Measurements from ENCODE around the gene MOV10L1. TPM values are rescaled to one million over a fixed set of nuclear protein-coding genes. Genes with fewer than 3 reads are reported as not detected.

The MOV10L1 gene
- under 1 TPM; 0.24 to 0.75 (median 0.60) TPM for polyA plus RNA-seq (ENCODE audit: insufficient read length in 4 of 4)

DNA sequence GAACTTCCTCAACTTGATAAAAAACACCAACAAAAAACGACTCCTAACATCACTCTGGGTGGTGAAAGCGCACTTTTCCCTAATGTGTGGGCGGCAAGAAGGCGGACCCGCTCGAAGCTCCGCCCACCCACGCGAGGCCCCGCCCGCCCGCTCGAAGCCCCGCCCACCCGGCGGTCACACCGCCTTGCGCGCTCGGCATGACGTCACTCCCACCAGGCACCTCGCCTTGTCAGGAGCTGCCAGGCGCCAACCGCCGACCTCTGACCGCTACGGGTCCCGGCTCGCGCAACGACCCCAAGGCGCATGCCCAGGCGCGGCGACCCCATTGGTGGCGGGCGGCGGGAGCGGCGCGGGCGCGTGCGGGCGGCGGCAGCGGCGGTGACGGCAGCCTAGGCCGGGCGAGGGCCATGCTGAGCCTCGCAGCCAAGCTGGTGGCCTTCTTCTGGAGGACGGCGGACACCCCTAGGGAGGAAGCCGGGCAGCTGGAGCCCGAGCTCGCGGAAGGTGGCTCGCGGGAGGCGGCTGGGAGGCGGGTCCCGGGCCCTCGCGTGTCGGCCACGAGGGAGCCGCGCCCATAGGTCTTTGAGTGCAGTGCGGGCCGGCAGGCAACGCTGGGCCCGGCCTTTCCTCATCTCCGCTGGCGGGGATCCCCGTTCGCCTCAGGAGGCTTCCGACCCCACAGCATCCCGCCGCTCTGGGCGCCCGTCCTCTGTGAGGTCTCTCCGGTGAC is at the start of gene MOV10L1:
TSS of gene MOV10L1 (plus strand) at position 325 of the 730 bp plus-strand sequence. CDS start at position 408, 83 bp downstream.
- DNase-seq (ENCODE audit: low read depth in 4 of 4, low spot score in 3 of 4) = no peak

DNA sequence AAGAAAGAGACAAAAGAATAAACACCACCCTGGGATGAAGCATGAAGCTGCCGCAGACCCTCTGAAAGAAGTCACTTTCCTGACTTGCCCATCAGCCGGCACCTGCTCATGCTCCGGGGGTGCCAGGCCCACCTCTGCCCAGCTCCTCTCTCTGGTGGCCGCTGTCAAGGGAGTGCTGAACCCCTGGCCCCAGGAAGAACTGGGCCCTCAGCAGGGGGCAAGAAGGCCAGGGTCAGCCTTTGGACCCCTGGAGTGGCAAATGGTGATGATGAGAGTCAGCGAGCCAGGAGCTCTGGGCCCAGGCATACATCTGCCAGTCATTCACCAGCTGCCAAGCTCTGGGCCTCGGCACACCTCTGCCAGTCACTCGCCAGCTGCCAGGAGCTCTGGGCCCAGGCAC is 49.1 kb upstream of the MOV10L1 start:
- no peak for DNase-seq (ENCODE audit: low read depth in 4 of 4, low spot score in 3 of 4)

DNA sequence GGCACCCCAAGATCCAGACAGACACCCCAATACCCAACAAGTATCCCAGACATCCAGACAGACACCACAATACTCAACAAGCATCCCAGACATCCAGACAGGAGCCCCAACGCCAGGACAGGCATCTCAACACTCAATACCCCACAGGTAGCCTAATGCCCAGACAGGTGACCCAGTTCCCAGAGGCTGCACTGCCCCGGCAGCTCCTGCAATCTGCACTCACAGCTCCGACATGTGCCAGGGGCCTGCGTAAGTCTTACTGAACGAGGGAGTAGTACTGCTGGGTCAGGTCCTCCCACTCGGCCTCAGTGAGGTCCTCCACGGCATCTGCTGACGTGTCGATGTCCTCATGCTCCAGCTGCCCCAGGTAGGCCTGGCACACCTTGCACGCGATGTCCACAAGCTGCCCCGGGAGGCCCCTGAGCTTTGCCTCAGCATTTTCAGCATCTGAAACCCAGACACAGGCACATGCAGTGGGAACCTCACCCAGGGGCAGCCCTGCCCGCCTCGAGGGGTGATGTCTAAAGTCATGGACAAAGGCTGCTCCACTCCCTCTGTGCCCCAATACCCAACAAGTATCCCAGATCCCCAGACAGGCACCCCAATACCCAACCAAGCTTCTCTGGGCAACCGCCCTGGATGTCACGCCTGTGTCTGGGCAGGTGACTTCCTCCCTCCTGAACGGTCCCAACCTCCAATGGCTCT is 48.3 kb upstream of the MOV10L1 start:
- no peak for DNase-seq (ENCODE audit: low read depth in 4 of 4, low spot score in 3 of 4)

- no peak for DNase-seq (ENCODE audit: low read depth in 4 of 4, low spot score in 3 of 4)
Measured at GRCh38 chr22:50044485-50045118, 45.2 kb upstream of the MOV10L1 start.

GRCh38 chr22:50045211-50046018 is 44.4 kb upstream of the MOV10L1 start:
- DNase-seq (ENCODE audit: low read depth in 4 of 4, low spot score in 3 of 4) = no peak

DNA sequence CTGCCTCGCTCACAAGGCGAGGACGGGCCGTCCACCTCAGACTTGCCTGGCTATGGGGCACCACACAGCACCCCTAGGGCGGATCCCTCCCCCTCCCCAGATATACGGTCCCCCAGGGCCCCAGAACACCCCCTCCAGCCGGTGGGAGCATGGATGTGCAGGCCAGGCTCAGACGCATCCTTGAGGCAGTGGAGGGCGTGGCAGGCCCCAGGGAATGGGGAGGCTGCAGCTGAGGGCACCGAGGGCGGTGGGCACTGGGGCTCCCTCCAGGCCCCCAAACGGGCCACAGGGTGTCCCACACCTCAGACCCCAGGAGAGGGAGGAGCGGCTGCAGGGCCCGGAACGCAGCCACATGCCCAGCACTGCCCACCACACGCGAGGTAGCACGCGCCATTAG is 43.8 kb upstream of the MOV10L1 start:
- DNase-seq (ENCODE audit: low read depth in 4 of 4, low spot score in 3 of 4) = no peak

DNA sequence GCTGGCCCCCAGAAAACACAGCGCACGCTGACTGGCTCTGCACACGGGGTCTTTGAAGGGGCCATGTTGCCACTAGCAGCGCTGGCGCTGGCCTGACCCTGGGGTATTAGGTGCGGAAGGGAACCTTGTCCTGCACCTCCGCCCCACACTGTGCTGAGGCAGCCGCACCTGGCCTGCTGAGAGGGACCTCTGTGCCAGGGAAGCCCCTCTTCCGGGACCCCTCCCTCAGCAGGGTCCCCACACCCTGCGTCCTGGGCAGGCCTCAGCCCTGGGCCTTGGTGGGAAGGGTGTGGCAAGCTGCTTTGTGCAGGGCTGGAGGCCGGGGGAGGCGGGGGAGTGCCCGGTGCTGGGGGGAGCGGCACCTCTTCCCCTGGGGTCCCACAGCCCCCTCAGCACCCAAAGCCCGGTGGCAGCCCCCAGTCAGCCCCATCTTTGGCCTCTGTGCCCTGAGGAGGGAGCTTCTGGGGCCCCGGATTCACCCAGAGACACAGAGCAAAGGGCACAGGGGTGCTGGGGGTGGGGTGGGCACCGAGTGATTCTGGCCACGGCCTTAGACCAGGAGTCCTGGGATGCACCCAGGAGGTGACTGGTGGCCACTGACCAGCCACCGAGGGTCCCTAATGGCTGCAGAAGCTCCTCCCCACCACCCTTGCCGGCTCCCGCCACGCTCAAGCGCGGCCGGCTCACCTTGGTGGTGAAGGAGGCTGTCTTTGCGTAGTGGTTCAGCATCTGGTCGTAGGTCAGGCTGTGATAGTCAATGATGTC is 43.1 kb upstream of the MOV10L1 start:
- no peak for DNase-seq (ENCODE audit: low read depth in 4 of 4, low spot score in 3 of 4)

GRCh38 chr22:50047346-50047745 is 42.5 kb upstream of the MOV10L1 start:
- DNase-seq (ENCODE audit: low read depth in 4 of 4, low spot score in 3 of 4) = no peak

DNA sequence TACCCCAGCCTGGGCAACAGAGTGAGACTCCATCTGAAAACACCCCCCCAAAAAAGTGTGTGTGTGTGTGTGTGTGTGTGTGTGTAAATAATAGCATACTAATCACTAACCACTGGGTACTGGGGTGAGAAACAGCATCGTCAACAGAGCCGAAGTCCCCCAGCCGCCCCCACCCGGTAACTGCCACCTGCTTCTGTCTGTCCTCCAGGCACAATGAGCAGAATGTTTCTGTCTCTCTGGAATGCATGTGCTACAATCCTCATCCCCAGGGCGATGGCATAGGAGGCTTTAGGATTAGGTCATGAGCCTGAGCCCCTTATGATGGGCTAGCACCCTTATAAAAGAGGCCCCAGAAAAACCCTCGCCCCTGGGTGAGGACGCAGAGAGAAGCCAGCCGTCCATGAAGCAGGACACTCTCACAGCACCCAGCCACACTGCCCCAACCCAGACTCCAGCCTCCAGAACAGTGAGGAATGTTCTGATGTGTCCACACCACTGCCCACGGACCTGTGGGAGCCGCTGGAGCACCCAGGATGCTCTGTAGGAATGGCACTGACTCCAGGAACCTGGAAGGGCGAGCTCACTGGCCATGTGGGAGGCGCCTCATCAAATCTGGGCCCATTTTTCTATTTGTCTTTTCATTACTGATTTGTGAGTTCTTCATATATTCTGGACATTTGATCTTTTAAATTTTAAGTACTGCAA is 41.6 kb upstream of the MOV10L1 start:
- no peak for DNase-seq (ENCODE audit: low read depth in 4 of 4, low spot score in 3 of 4)

DNA sequence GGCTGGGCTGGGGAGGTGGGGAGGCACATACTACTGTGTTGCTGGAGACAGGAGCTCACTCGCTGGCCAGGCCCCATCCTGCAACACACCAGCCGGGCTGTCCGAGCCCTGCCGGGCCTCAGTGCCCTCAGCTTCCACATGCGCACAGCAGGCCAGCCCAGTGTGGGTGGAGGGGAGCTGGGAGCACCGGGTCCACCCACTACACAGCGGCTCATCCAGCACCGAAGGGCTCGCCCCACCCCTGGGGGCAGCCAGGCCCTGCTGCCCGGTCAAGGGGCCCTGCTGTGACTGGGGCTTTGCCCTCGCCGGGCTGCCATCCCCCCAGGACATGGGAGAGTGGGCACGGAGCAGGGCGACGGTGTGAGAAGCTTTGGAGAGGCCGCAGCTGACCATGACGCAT is 41.0 kb upstream of the MOV10L1 start:
- DNase-seq (ENCODE audit: low read depth in 4 of 4, low spot score in 3 of 4) = no peak

GRCh38 chr22:50049299-50050195 is 40.3 kb upstream of the MOV10L1 start:
- DNase-seq (ENCODE audit: low read depth in 4 of 4, low spot score in 3 of 4) = no peak

GRCh38 chr22:50051930-50052329 is 37.9 kb upstream of the MOV10L1 start:
- DNase-seq (ENCODE audit: low read depth in 4 of 4, low spot score in 3 of 4) = no peak

- no peak for DNase-seq (ENCODE audit: low read depth in 4 of 4, low spot score in 3 of 4)
Measured at GRCh38 chr22:50053861-50054260, 35.9 kb upstream of the MOV10L1 start.

DNA sequence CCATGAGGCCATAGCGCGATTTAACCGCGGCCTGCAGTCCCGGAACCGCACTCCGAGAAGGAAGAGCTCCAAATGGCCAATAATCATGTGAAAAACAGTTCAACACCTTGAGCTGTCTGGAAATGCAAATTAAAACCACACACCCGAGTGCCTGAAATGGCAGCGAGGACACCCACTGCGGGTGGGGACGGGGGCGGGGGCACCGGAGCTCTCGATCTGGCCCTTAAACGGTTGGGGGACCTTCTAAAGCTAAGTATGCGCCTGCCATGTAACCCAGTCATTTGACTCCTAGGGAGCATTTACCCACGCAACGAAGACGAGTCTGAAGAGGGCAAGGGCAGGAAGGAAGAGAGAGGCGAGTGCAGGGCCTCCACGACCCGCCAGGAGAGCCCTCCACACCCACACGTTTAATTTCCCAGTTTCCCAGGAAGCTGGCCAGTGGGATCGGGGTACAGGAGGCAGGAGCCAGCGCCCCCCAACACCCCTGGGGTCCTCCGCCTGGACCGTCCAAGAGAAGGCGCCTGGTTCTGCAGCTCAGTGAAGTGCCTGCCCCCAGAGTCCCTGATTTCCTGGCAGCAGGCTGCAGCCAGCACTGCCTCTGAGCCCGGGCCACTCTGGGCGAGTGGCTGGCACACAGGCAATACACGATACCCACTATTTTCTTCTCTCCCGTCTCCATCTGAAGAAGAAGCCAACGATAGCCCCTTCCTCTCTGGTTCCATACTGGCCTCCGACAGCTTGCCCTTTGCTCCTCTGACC is 33.4 kb upstream of the MOV10L1 start:
- DNase-seq (ENCODE audit: low read depth in 4 of 4, low spot score in 3 of 4) = no peak

DNA sequence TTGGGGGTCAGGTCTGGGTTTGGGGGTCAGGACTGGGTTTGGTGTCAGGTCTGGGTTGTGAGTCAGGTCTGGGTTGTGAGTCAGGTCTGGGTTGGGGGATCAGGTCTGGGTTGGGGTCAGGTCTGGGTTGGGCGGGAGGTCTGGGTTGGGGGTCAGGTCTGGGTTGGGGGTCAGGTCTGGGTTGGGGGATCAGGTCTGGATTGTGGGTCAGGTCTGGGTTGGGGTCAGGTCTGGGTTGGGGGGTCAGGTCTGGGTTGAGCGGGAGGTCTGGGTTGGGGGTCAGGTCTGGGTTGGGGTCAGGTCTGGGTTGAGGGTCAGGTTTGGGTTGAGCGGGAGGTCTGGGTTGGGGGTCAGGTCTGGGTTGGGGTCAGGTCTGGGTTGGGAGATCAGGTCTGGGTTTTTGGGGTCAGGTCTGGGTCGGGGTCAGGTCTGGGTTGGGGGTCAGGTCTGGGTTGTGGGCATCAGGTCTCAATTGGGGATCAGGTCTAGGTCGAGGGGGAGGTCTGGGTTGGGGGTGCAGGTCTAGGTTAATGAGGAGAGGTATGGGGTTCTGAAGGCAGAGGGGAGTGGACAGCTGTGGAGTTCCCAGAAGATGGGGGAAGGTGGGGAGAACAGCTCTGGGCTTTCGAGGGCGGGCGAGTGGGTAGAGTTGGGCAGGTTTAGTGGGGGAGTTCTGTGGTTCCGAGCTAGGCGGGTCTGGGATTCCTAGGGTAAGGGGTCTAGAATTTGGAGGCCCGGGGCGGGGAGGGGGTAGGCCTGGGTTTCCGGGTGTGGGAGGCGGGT is 32.3 kb upstream of the MOV10L1 start:
- DNase-seq (ENCODE audit: low read depth in 4 of 4, low spot score in 3 of 4) = no peak

DNA sequence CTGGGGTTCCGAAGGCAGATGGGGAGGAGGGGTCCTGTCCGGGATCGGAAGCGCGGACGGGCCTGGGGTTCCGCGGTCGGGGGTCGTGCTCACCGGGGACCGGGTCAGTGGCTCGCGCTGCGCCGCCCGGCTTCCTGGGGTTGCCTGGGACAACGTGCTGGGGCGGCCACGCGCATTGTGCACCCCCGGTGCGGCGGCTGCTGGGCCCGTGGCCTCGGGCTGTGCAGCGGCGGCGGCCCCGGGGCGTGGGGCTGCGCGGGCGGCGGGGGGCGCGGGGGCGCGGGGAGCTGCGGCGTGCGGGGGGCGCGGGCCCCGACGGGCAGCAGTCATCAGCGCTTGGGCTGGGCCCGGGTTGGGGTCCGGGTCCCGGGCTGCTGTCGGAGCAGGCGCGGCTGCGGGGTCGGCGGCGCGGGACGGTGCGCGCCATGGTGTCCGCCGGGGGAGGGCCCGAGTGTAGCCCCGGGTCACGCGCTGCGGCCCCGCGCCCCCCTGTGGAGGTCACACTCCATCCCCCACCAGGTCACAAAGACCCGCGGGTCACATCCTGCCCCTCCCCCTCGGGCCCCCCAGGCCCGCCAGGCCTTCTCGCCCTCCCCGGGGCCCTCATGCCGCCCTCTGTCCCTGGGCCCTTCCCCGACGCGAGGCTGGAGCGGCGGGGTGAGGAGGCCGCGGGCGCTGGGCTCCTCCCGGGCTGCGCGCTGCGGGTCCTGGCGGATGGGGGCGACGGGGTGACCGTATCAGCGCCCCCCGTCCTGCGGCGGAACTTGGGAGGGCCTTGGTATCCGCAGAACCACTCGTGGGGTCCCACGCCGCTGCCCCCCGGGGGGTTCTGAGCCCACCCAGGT is 31.5 kb upstream of the MOV10L1 start, which contains the start of gene TTLL8:
TSS of gene TTLL8 (minus strand) at position 238 of the 845 bp plus-strand sequence.
- DNase-seq (ENCODE audit: low read depth in 4 of 4, low spot score in 3 of 4) = no peak
